ENCODE results near the gene SCARF2.
"Not testable (repeated sequence)": the region's sequence is repeated elsewhere in the genome, so short reads cannot be mapped to it uniquely, and the experiment has no call there.

SCARF2 gene

GRCh38 chr22:20396639-20397038 is 41.0 kb downstream of the SCARF2 start:
- Mint-ChIP-seq H3K27ac (no peak overlapping the region), H3K4me1 (peaks cover 26% of the 10 kb centered on the region), H3K9me3 (no peaks in the 10 kb centered on the region), H3K4me3 (peak overlapping the region; percentile 2), H3K36me3 (peaks cover 2% of the 10 kb centered on the region), H3K27me3 (no peaks in the 10 kb centered on the region)
- no peak for ATAC-seq (ENCODE audit: low read depth)
- DNase-seq (ENCODE audit: low spot score in 2 of 2): no peak

- ATAC-seq (ENCODE audit: low read depth): no peak
- Mint-ChIP-seq H3K36me3 (peaks cover 2% of the 10 kb centered on the region), H3K4me3 (peak overlapping the region; percentile 93), H3K4me1 (peaks cover 26% of the 10 kb centered on the region), H3K27me3 (no peaks in the 10 kb centered on the region), H3K9me3 (no peaks in the 10 kb centered on the region), H3K27ac (no peak overlapping the region)
- DNase-seq (ENCODE audit: low spot score in 2 of 2): no peak
Measured at GRCh38 chr22:20395907-20396287, 41.7 kb downstream of the SCARF2 start.

GRCh38 chr22:20395181-20395906 is 42.3 kb downstream of the SCARF2 start:
- ATAC-seq (ENCODE audit: low read depth) (no peak), DNase-seq (ENCODE audit: low spot score in 2 of 2) (no peak)
- peaks cover 2% of the 10 kb centered on the region for H3K36me3 Mint-ChIP-seq
- peaks cover 26% of the 10 kb centered on the region for H3K4me1 Mint-ChIP-seq
- no peaks in the 10 kb centered on the region for H3K9me3 Mint-ChIP-seq
- H3K4me3 Mint-ChIP-seq: peak overlapping the region; percentile 93
- H3K27me3 Mint-ChIP-seq: no peaks in the 10 kb centered on the region
- no peak overlapping the region for H3K27ac Mint-ChIP-seq

GRCh38 chr22:20393705-20394476 is 43.7 kb downstream of the SCARF2 start, which contains the start of gene ZNF74:
TSS of gene ZNF74 (plus strand) at chr22:20394151. CDS start at chr22:20394629, 478 bp downstream.
- Mint-ChIP-seq H3K27ac (peak within 1 kb of the TSS; percentile 87), H3K36me3 (peaks cover 2% of the 10 kb centered on the region), H3K4me3 (peak within 1 kb of the TSS; percentile 93), H3K9me3 (peaks cover 2% of the 10 kb centered on the region), H3K4me1 (peaks cover 22% of the 10 kb centered on the region), H3K27me3 (no peaks in the 10 kb centered on the region)
- peak; percentile 93 for ATAC-seq (ENCODE audit: low read depth)
- DNase-seq (ENCODE audit: low spot score in 2 of 2): peak; percentile 61 to 70

- Mint-ChIP-seq H3K9me3 (peaks cover 2% of the 10 kb centered on the region), H3K36me3 (peaks cover 2% of the 10 kb centered on the region), H3K4me1 (peaks cover 22% of the 10 kb centered on the region), H3K27ac (peak overlapping the region; percentile 87), H3K4me3 (peak overlapping the region; percentile 93), H3K27me3 (no peaks in the 10 kb centered on the region)
- DNase-seq (ENCODE audit: low spot score in 2 of 2) (no peak), ATAC-seq (ENCODE audit: low read depth) (no peak)
Measured at GRCh38 chr22:20392983-20393704, 44.5 kb downstream of the SCARF2 start.

GRCh38 chr22:20392365-20392881 is 45.2 kb downstream of the SCARF2 start:
- H3K4me3 Mint-ChIP-seq; H3K27ac Mint-ChIP-seq; ATAC-seq (ENCODE audit: low read depth): not testable (repeated sequence)

GRCh38 chr22:20391222-20391621 is 46.4 kb downstream of the SCARF2 start:
- H3K36me3 Mint-ChIP-seq: no peaks in the 10 kb centered on the region
- no peak overlapping the region for H3K27ac Mint-ChIP-seq
- no peak for DNase-seq (ENCODE audit: low spot score in 2 of 2)
- H3K4me1 Mint-ChIP-seq: peaks cover 14% of the 10 kb centered on the region
- no peak overlapping the region for H3K4me3 Mint-ChIP-seq
- peaks cover 2% of the 10 kb centered on the region for H3K9me3 Mint-ChIP-seq
- ATAC-seq (ENCODE audit: low read depth): no peak
- H3K27me3 Mint-ChIP-seq: no peaks in the 10 kb centered on the region

More at GRCh38 chr22:20392365-20392881, 45.2 kb downstream of the SCARF2 start:
- H3K9me3 Mint-ChIP-seq; DNase-seq (ENCODE audit: low spot score in 2 of 2); H3K27me3 Mint-ChIP-seq; H3K36me3 Mint-ChIP-seq: not testable (repeated sequence)
- peaks cover 22% of the 10 kb centered on the region for H3K4me1 Mint-ChIP-seq

- DNase-seq (ENCODE audit: low spot score in 2 of 2): no peak
- H3K4me3 Mint-ChIP-seq: no peak overlapping the region
- no peaks in the 10 kb centered on the region for H3K36me3 Mint-ChIP-seq
- H3K27ac Mint-ChIP-seq: no peak overlapping the region
- peaks cover 2% of the 10 kb centered on the region for H3K9me3 Mint-ChIP-seq
- ATAC-seq (ENCODE audit: low read depth): no peak
- H3K27me3 Mint-ChIP-seq: no peaks in the 10 kb centered on the region
- peaks cover 6% of the 10 kb centered on the region for H3K4me1 Mint-ChIP-seq
Measured at GRCh38 chr22:20390394-20390907, 47.2 kb downstream of the SCARF2 start.

- ATAC-seq (ENCODE audit: low read depth) (no peak), DNase-seq (ENCODE audit: low spot score in 2 of 2) (no peak)
- peaks cover 2% of the 10 kb centered on the region for H3K9me3 Mint-ChIP-seq
- no peaks in the 10 kb centered on the region for H3K27me3 Mint-ChIP-seq
- no peaks in the 10 kb centered on the region for H3K36me3 Mint-ChIP-seq
- H3K27ac Mint-ChIP-seq: no peak overlapping the region
- no peak overlapping the region for H3K4me3 Mint-ChIP-seq
- H3K4me1 Mint-ChIP-seq: no peaks in the 10 kb centered on the region
Measured at GRCh38 chr22:20389288-20389687, 48.3 kb downstream of the SCARF2 start.

- no peaks in the 10 kb centered on the region for H3K4me1 Mint-ChIP-seq
- no peak overlapping the region for H3K27ac Mint-ChIP-seq
- H3K27me3 Mint-ChIP-seq: no peaks in the 10 kb centered on the region
- no peaks in the 10 kb centered on the region for H3K36me3 Mint-ChIP-seq
- no peak overlapping the region for H3K4me3 Mint-ChIP-seq
- DNase-seq (ENCODE audit: low spot score in 2 of 2): no peak
- ATAC-seq (ENCODE audit: low read depth): no peak
- peaks cover 2% of the 10 kb centered on the region for H3K9me3 Mint-ChIP-seq
Measured at GRCh38 chr22:20388200-20388599, 49.4 kb downstream of the SCARF2 start.

GRCh38 chr22:20386972-20387371 is 50.7 kb downstream of the SCARF2 start:
- H3K4me3 Mint-ChIP-seq: no peak overlapping the region
- H3K27me3 Mint-ChIP-seq: no peaks in the 10 kb centered on the region
- H3K36me3 Mint-ChIP-seq: no peaks in the 10 kb centered on the region
- ATAC-seq (ENCODE audit: low read depth) (no peak), DNase-seq (ENCODE audit: low spot score in 2 of 2) (no peak)
- H3K9me3 Mint-ChIP-seq: peaks cover 2% of the 10 kb centered on the region
- no peaks in the 10 kb centered on the region for H3K4me1 Mint-ChIP-seq
- H3K27ac Mint-ChIP-seq: no peak overlapping the region

GRCh38 chr22:20386336-20386735 is 51.3 kb downstream of the SCARF2 start:
- no peak for ATAC-seq (ENCODE audit: low read depth)
- DNase-seq (ENCODE audit: low spot score in 2 of 2): no peak
- no peak overlapping the region for H3K27ac Mint-ChIP-seq
- no peaks in the 10 kb centered on the region for H3K27me3 Mint-ChIP-seq
- H3K4me1 Mint-ChIP-seq: no peaks in the 10 kb centered on the region
- H3K9me3 Mint-ChIP-seq: peaks cover 2% of the 10 kb centered on the region
- H3K4me3 Mint-ChIP-seq: no peak overlapping the region
- H3K36me3 Mint-ChIP-seq: no peaks in the 10 kb centered on the region

GRCh38 chr22:20384865-20385264 is 52.8 kb downstream of the SCARF2 start:
- H3K4me3 Mint-ChIP-seq: no peak overlapping the region
- ATAC-seq (ENCODE audit: low read depth) (no peak), DNase-seq (ENCODE audit: low spot score in 2 of 2) (no peak)
- peaks cover 2% of the 10 kb centered on the region for H3K9me3 Mint-ChIP-seq
- H3K36me3 Mint-ChIP-seq: no peaks in the 10 kb centered on the region
- H3K27ac Mint-ChIP-seq: no peak overlapping the region
- peaks cover 2% of the 10 kb centered on the region for H3K27me3 Mint-ChIP-seq
- H3K4me1 Mint-ChIP-seq: no peaks in the 10 kb centered on the region

GRCh38 chr22:20384171-20384570 is 53.5 kb downstream of the SCARF2 start:
- Mint-ChIP-seq H3K36me3 (no peaks in the 10 kb centered on the region), H3K9me3 (peaks cover 2% of the 10 kb centered on the region), H3K27me3 (peaks cover 2% of the 10 kb centered on the region), H3K27ac (no peak overlapping the region), H3K4me3 (no peak overlapping the region), H3K4me1 (no peaks in the 10 kb centered on the region)
- DNase-seq (ENCODE audit: low spot score in 2 of 2) (no peak), ATAC-seq (ENCODE audit: low read depth) (no peak)
